Erythroblast (primary cell): ENCODE data around the gene FAM240B.

Experiments
- GATA1 ChIP-seq: IDR thresholded peaks from 2 replicates; pipeline ENCODE4 v1.6.1; 2011; ENCODE audit warnings: low read depth, mild to moderate bottlenecking, control low read depth, low read length, moderate library complexity
- POLR2A ChIP-seq: IDR thresholded peaks from 2 replicates; pipeline ENCODE4 v1.6.1; 2011; ENCODE audit warnings: mild to moderate bottlenecking, low read length

DNA sequence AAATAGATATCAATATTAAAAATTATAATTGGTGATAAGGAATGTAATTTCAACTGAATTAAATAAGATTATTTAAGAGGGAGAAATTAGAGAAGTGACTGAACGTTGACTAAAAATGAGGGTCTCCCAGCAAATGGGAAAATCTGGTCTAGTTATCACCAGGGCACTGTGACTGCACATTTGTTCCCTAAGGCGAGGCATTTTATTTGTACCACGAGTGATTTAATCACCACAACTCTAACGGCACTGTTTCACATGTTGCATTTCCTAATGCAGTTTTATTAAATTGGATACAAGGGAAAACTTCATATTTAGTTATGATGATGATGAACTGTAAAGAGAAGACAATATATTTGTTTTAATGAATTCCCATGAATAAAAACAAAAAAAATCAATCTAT lies 26.4 kb upstream of the FAM240B start:
- no peak for TF ChIP-seq POLR2A
- TF ChIP-seq GATA1: no peak
